Neuronal stem cell (in vitro differentiated cells): ENCODE measurements around the gene HPCAL1.

Experiments used
- DNase-seq: peaks from one replicate; pipeline ENCODE4 v3.0.0-alpha.2; 2013; ENCODE audit warnings: low spot score
- H2AFZ ChIP-seq: one replicate; pipeline ENCODE4 v1.6.1; 2013; ENCODE audit warnings: mild to moderate bottlenecking, low read length, inconsistent platforms
- H2AK5ac ChIP-seq: 2 replicates; pipeline ENCODE4 v1.6.1; 2013; ENCODE audit warnings: low read depth, mild to moderate bottlenecking, inconsistent platforms, low read length, moderate library complexity, mixed read lengths
- H2BK120ac ChIP-seq: 2 replicates; pipeline ENCODE4 v1.6.1; 2013; ENCODE audit warnings: low read depth, mild to moderate bottlenecking, inconsistent platforms, low read length, moderate library complexity, mixed read lengths
- H2BK12ac ChIP-seq: one replicate; pipeline ENCODE4 v1.6.1; 2013; ENCODE audit warnings: low read length, inconsistent platforms
- H2BK15ac ChIP-seq: 2 replicates; pipeline ENCODE4 v1.6.1; 2013; ENCODE audit warnings: mild to moderate bottlenecking, low read length, inconsistent platforms, mixed read lengths
- H2BK5ac ChIP-seq: one replicate; pipeline ENCODE4 v1.6.1; 2013; ENCODE audit warnings: inconsistent platforms, mild to moderate bottlenecking, low read length, moderate library complexity
- H3K14ac ChIP-seq: one replicate; pipeline ENCODE4 v1.6.1; 2013; ENCODE audit warnings: low read length, inconsistent platforms
- H3K18ac ChIP-seq: 2 replicates; pipeline ENCODE4 v1.6.1; 2013; ENCODE audit warnings: low read length, inconsistent platforms
- H3K23ac ChIP-seq: 2 replicates; pipeline ENCODE4 v1.6.1; 2013; ENCODE audit warnings: low read depth, mild to moderate bottlenecking, mixed read lengths, low read length, inconsistent platforms; ENCODE audit not compliant: poor library complexity
- H3K27ac ChIP-seq: replicated peaks from 3 replicates; pipeline ENCODE4 v1.5.1; 2013; ENCODE audit warnings: low read length, inconsistent platforms
- H3K27me3 ChIP-seq, 3 experiments: 2 replicates each; pipeline ENCODE4 v1.6.1; 2013; ENCODE audit warnings: low read length in 3 of 3, mild to moderate bottlenecking in 2 of 3, inconsistent platforms in 1 of 3, low read depth in 1 of 3, mixed read lengths in 1 of 3, moderate library complexity in 1 of 3; ENCODE audit not compliant: control insufficient read depth in 3 of 3, insufficient read depth in 3 of 3
- H3K36me3 ChIP-seq, 2 donors: replicated peaks in 1 of 2; 2 replicates each; pipeline ENCODE4 v1.6.1; 2013; ENCODE audit warnings: low read length in 2 of 2; ENCODE audit not compliant: control insufficient read depth in 2 of 2, insufficient read depth in 2 of 2
- H3K4ac ChIP-seq: 2 replicates; pipeline ENCODE4 v1.6.1; 2013; ENCODE audit warnings: inconsistent platforms, mild to moderate bottlenecking, low read length, moderate library complexity
- H3K4me1 ChIP-seq, 2 donors: 1 replicate in 1 of 2; 2 replicates in 1 of 2; pipeline ENCODE4 v1.6.1; 2013; ENCODE audit warnings: low read length in 2 of 2, low read depth in 1 of 2; ENCODE audit not compliant: control insufficient read depth in 2 of 2, insufficient read depth in 1 of 2
- H3K4me2 ChIP-seq: one replicate; pipeline ENCODE4 v1.6.1; 2013; ENCODE audit warnings: mild to moderate bottlenecking, low read length, inconsistent platforms; ENCODE audit not compliant: insufficient read depth, poor library complexity, severe bottlenecking
- H3K4me3 ChIP-seq, 2 donors: 2 replicates each; pipeline ENCODE4 v1.5.1; 2013; ENCODE audit warnings: low read length in 2 of 2, mild to moderate bottlenecking in 2 of 2, inconsistent platforms in 1 of 2, moderate library complexity in 1 of 2
- H3K79me1 ChIP-seq: one replicate; pipeline ENCODE4 v1.6.1; 2013; ENCODE audit warnings: low read depth, mild to moderate bottlenecking, inconsistent platforms, low read length, moderate library complexity
- H3K9ac ChIP-seq: one replicate; pipeline ENCODE4 v1.6.1; 2013; ENCODE audit warnings: mild to moderate bottlenecking, low read depth, low read length, inconsistent platforms; ENCODE audit not compliant: poor library complexity
- H3K9me3 ChIP-seq, 2 donors: replicated peaks in 1 of 2; 2 replicates each; pipeline versions ENCODE3 to v1.6.1; 2013; ENCODE audit warnings: low read length in 2 of 2, mild to moderate bottlenecking in 2 of 2, inconsistent platforms in 1 of 2, low read depth in 1 of 2, mixed read lengths in 1 of 2, moderate library complexity in 1 of 2; ENCODE audit not compliant: control insufficient read depth in 2 of 2, insufficient read depth in 1 of 2
- H4K8ac ChIP-seq: one replicate; pipeline ENCODE4 v1.6.1; 2013; ENCODE audit warnings: low read depth, mild to moderate bottlenecking, inconsistent platforms, low read length, moderate library complexity
- H4K91ac ChIP-seq: one replicate; pipeline ENCODE4 v1.6.1; 2013; ENCODE audit warnings: low read length, low read depth, mild to moderate bottlenecking, inconsistent platforms; ENCODE audit not compliant: poor library complexity
- WGBS, 2 donors: extraction: QIAGEN DNeasy Blood & Tissue Kit; methylation state at CpG; one replicate each; pipeline ENCODE4 v1.1.7; 2013; ENCODE audit warnings: missing lambda C conversion rate in 2 of 2, mixed read lengths in 1 of 2; ENCODE audit not compliant: insufficient read length in 2 of 2, insufficient replicate concordance in 1 of 2; ENCODE audit errors: extremely low coverage in 2 of 2; 5-methylcytosine and 5-hydroxymethylcytosine counted together

HPCAL1 gene

DNA sequence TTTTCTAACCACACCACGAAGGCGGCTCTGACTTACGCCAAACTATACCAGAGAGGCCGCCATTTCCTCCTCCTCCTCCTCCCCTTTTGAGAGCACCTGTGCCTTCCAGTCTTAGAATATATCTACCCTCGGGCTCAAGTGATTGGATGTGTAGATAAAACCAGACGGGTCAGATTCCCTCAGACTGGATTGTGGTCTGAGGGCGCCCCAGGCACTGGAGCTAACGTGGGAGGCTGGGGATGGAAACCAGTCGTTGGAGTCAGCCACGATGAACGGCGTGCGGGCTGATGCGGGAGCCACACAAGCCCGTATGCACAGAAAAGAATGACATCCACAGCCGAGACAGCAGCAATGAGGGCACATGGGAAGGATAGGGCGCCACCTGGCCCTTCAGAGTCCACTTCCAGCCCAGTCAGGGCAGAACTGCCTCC is 157.7 kb downstream of the HPCAL1 start:
- Histone ChIP-seq H3K23ac (peak overlapping the region; percentile 93), H3K4ac (no peak overlapping the region), H2BK120ac (no peak overlapping the region), H3K4me1 (no peaks in the 10 kb centered on the region), H2BK5ac (peak overlapping the region; percentile 44), H3K27me3 (peaks cover 0 to 5% (median 0%) of the 10 kb centered on the region in 3 experiments), H2AFZ (no peak overlapping the region), H3K79me1 (no peaks in the 10 kb centered on the region), H4K91ac (no peak overlapping the region), H4K8ac (no peak overlapping the region), H3K9me3 (no peaks in the 10 kb centered on the region), H3K27ac (no peak overlapping the region), H3K36me3 (no peaks in the 10 kb centered on the region), H3K14ac (peak overlapping the region; percentile 77), H2BK12ac (no peak overlapping the region), H2AK5ac (peak overlapping the region; percentile 35), H3K4me3 (no peak overlapping the region), H2BK15ac (no peak overlapping the region), H3K4me2 (no peak overlapping the region), H3K18ac (peak overlapping the region; percentile 66), H3K9ac (no peak overlapping the region)
- no peak for DNase-seq
- WGBS, 2 donors = no CpG with 5 or more reads among the region's 17 CpGs

GRCh38 chr2:10462178-10463083 is 159.7 kb downstream of the HPCAL1 start:
- WGBS, 2 donors = no CpG with 5 or more reads among the region's 15 CpGs
- no peak overlapping the region for H4K8ac ChIP-seq

DNA sequence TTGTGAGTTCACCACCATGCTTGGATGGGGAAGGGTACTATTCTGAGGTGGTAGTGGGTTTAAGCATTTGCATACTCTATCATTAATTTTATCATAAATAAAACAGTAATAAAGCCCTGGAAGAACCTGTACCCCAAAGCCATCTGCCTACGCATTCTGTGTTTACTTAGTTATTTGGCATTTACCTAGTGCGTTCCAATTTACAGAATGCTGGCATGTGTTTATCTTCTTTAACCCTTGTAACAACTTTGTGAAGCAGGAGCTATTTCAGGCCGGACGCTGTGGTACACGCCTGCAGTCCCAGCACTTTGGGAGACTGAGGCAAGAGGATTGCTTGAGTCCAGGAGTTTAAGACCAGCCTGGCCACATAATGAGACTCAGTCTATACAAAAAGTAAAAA is 163.2 kb downstream of the HPCAL1 start:
- H3K36me3 ChIP-seq = no peaks in the 10 kb centered on the region
- no peak for DNase-seq
- no peak overlapping the region for H4K8ac ChIP-seq
- no peak overlapping the region for H3K4me3 ChIP-seq
- no peaks in the 10 kb centered on the region for H3K79me1 ChIP-seq
- no peak overlapping the region for H2BK12ac ChIP-seq
- H2BK120ac ChIP-seq = no peak overlapping the region
- H3K9me3 ChIP-seq = no peaks in the 10 kb centered on the region
- H3K9ac ChIP-seq = no peak overlapping the region
- H3K18ac ChIP-seq = no peak overlapping the region
- H2AK5ac ChIP-seq = no peak overlapping the region
- no peak overlapping the region for H2BK15ac ChIP-seq
- no peak overlapping the region for H3K27ac ChIP-seq
- H3K4me2 ChIP-seq = no peak overlapping the region
- no CpG with 5 or more reads among the region's 5 CpGs for WGBS, 2 donors
- H3K27me3 ChIP-seq = peaks cover 0 to 13% (median 0%) of the 10 kb centered on the region in 3 experiments
- H3K4ac ChIP-seq = no peak overlapping the region
- no peak overlapping the region for H2AFZ ChIP-seq
- H3K23ac ChIP-seq = no peak overlapping the region
- no peak overlapping the region for H4K91ac ChIP-seq
- no peak overlapping the region for H3K14ac ChIP-seq
- no peaks in the 10 kb centered on the region for H3K4me1 ChIP-seq
- H2BK5ac ChIP-seq = no peak overlapping the region

More at GRCh38 chr2:10462178-10463083, 159.7 kb downstream of the HPCAL1 start:
- H3K79me1 ChIP-seq = no peaks in the 10 kb centered on the region
- H4K91ac ChIP-seq = peak overlapping the region; percentile 56
- no peak overlapping the region for H2AK5ac ChIP-seq
- H2BK12ac ChIP-seq = no peak overlapping the region
- no peak overlapping the region for H3K4me3 ChIP-seq
- peak overlapping the region; percentile 22 for H3K18ac ChIP-seq
- H3K27ac ChIP-seq = no peak overlapping the region
- no peak overlapping the region for H3K4ac ChIP-seq
- H3K9me3 ChIP-seq = no peaks in the 10 kb centered on the region
- no peak overlapping the region for H2BK5ac ChIP-seq
- H3K14ac ChIP-seq = peak overlapping the region; percentile 76
- H2AFZ ChIP-seq = no peak overlapping the region
- H2BK120ac ChIP-seq = no peak overlapping the region
- no peaks in the 10 kb centered on the region for H3K4me1 ChIP-seq
- no peak overlapping the region for H2BK15ac ChIP-seq
- H3K4me2 ChIP-seq = no peak overlapping the region
- H3K9ac ChIP-seq = peak overlapping the region; percentile 18
- H3K27me3 ChIP-seq = peaks cover 0 to 5% (median 0%) of the 10 kb centered on the region in 3 experiments
- no peaks in the 10 kb centered on the region for H3K36me3 ChIP-seq
- DNase-seq = no peak
- peak overlapping the region; percentile 57 for H3K23ac ChIP-seq

DNA sequence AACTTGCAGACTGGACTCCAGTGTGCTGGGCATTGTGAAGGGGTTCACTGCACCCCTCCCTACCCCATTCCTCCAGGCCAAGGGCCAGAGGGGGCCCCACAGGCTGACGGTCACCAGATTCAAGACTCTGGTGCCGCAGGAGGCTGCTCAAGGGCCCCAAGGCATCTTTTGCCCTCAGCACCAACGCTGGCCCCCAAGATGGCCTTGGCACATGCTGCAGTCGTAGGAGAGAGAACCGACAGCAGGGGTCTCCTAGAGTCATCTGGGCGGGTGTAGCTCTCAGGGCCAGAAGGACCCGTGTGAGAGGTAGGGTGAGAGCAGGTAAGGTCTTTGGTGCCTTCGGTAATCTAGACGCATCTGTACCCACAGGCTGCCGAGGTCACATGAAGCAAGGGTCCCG is 164.1 kb downstream of the HPCAL1 start:
- Histone ChIP-seq H2BK12ac (no peak overlapping the region), H4K8ac (no peak overlapping the region), H3K4me2 (no peak overlapping the region), H3K36me3 (no peaks in the 10 kb centered on the region), H4K91ac (no peak overlapping the region), H2AFZ (no peak overlapping the region), H3K4me3 (no peak overlapping the region), H3K27ac (no peak overlapping the region), H3K4ac (no peak overlapping the region), H3K79me1 (no peaks in the 10 kb centered on the region), H2AK5ac (no peak overlapping the region), H3K9ac (no peak overlapping the region), H3K27me3 (peaks cover 0 to 13% (median 0%) of the 10 kb centered on the region in 3 experiments), H2BK5ac (no peak overlapping the region), H3K4me1 (no peaks in the 10 kb centered on the region), H3K23ac (peak overlapping the region; percentile 61), H3K18ac (peak overlapping the region; percentile 70), H2BK120ac (no peak overlapping the region), H2BK15ac (no peak overlapping the region), H3K14ac (no peak overlapping the region), H3K9me3 (no peaks in the 10 kb centered on the region)
- DNase-seq = no peak
- no CpG with 5 or more reads among the region's 11 CpGs for WGBS, 2 donors
